Measurements from ENCODE around the gene CDK15. TPM values are rescaled to one million over a fixed set of nuclear protein-coding genes. Genes with fewer than 3 reads are reported as not detected.

The CDK15 gene
- total and polyA plus RNA-seq, 2 experiments from 2014 or later: not detected

DNA sequence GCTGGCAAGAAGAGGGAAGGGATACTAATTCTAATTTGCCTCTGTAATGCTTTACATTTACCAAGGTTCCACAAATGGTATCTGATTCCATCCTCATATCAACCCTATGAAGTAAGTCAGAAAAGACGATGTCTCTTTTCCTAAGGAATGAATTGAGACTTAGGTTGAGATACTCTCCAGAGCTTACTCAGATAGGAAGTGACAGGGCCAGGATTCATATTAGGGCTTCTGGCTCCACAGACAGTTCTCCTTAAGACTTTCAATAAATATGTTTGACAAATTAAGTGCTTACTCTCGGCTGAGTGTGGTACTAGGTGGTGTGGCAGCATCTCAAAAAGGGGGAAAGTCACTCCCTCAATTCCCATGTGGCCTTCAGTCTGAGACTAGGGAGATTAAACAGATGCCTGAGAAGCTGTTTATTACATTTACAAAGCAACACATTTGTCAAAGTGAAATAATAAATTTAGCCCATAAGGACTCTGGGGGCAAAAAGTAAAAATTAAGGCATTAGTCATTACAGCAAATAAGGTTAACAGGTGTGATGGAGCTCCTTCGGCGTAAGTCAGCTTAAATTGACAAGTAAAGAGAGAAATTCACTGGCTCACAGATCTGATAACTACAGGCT, 14.2 kb downstream of the CDK15 start:
- Histone ChIP-seq H3K9me3 (ENCODE audit: low read depth) (no peaks in the 10 kb centered on the region), H3K27ac (no peak overlapping the region), H3K4me3 (no peak overlapping the region), H3K27me3 (no peaks in the 10 kb centered on the region), H3K4me1 (ENCODE audit: low read depth) (no peaks in the 10 kb centered on the region), H3K36me3 (no peaks in the 10 kb centered on the region)
- TF ChIP-seq, protein P1, sequence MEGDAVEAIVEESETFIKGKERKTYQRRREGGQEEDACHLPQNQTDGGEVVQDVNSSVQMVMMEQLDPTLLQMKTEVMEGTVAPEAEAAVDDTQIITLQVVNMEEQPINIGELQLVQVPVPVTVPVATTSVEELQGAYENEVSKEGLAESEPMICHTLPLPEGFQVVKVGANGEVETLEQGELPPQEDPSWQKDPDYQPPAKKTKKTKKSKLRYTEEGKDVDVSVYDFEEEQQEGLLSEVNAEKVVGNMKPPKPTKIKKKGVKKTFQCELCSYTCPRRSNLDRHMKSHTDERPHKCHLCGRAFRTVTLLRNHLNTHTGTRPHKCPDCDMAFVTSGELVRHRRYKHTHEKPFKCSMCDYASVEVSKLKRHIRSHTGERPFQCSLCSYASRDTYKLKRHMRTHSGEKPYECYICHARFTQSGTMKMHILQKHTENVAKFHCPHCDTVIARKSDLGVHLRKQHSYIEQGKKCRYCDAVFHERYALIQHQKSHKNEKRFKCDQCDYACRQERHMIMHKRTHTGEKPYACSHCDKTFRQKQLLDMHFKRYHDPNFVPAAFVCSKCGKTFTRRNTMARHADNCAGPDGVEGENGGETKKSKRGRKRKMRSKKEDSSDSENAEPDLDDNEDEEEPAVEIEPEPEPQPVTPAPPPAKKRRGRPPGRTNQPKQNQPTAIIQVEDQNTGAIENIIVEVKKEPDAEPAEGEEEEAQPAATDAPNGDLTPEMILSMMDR (IDR thresholded peaks at IDR 0.05; ENCODE audit: low read depth, low read length): no peak
- no peak for DNase-seq (ENCODE audit: low read depth in 1 of 2, low spot score in 1 of 2)

DNA sequence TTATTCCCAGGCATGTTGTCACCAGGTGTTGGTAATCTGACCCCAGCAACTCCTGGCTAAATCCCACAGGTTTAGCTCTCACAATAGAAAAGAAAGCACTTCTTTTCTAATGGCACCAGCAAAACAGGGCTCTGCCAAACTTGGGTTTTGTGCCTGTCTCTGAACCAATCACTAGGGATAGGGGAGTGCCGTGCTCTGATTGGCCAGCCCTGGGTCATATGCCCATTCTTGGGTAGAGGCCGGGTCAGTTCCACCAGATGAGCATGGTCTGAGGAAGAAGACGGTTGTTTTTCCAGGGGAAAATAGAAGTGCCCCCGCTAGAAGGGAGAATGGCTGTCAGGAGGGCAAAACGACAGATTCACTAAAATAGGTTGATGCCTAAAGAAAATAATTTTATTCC, 14.7 kb downstream of the CDK15 start:
- no peak for DNase-seq (ENCODE audit: low read depth in 1 of 2, low spot score in 1 of 2)
- no peak overlapping the region for H3K27ac ChIP-seq
- H3K9me3 ChIP-seq (ENCODE audit: low read depth): no peaks in the 10 kb centered on the region
- H3K27me3 ChIP-seq: no peaks in the 10 kb centered on the region
- H3K4me1 ChIP-seq (ENCODE audit: low read depth): no peaks in the 10 kb centered on the region
- TF ChIP-seq, protein P1 (IDR thresholded peaks at IDR 0.05; ENCODE audit: low read depth, low read length): no peak
- no peak overlapping the region for H3K4me3 ChIP-seq
- no peaks in the 10 kb centered on the region for H3K36me3 ChIP-seq

DNA sequence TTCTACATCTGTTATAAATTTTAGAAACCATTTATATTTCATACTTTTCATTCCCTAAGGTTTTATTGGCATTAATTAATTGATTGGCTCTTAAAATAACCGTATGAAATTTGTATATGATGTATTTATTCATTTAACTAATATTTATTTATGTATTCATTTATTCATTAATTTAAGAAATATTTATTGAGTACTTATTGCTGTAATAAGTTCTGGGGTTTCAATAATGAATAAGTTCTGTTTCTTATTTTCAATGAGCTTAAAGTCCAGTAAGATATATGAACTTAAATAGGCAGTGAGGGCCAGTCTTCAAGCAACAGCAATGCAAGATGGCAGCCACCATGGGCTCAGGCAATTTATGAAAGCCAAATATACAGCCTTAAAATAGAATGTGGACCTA, 17.9 kb downstream of the CDK15 start:
- Histone ChIP-seq H3K4me1 (ENCODE audit: low read depth) (no peaks in the 10 kb centered on the region), H3K27me3 (no peaks in the 10 kb centered on the region), H3K9me3 (ENCODE audit: low read depth) (no peaks in the 10 kb centered on the region), H3K4me3 (no peak overlapping the region), H3K27ac (no peak overlapping the region), H3K36me3 (no peaks in the 10 kb centered on the region)
- TF ChIP-seq, protein P1 (IDR thresholded peaks at IDR 0.05; ENCODE audit: low read depth, low read length): no peak
- DNase-seq (ENCODE audit: low read depth in 1 of 2, low spot score in 1 of 2): no peak

DNA sequence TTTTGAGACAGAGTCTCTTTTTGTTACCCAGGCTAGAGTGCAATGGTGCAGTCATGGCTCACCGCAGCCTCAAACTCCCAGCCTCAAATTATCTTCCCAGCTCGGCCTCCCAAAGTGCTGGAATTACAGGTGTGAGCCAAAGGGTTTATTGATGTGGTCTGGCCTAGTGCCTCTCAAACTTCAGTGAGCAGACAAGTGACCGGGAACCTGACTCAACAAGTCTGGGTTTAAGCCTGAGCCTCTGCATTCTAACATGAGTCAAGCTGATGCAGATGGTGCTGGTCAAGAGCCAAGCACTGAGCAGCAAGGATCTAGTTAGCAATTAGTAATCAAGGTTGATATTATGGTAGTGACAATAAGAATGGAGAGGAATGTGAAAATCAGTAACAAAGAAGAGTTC, 21.3 kb downstream of the CDK15 start:
- Histone ChIP-seq H3K4me3 (no peak overlapping the region), H3K36me3 (no peaks in the 10 kb centered on the region), H3K9me3 (ENCODE audit: low read depth) (no peaks in the 10 kb centered on the region), H3K4me1 (ENCODE audit: low read depth) (no peaks in the 10 kb centered on the region), H3K27ac (no peak overlapping the region), H3K27me3 (no peaks in the 10 kb centered on the region)
- DNase-seq (ENCODE audit: low read depth in 1 of 2, low spot score in 1 of 2): no peak
- TF ChIP-seq, protein P1 (IDR thresholded peaks at IDR 0.05; ENCODE audit: low read depth, low read length): no peak

DNA sequence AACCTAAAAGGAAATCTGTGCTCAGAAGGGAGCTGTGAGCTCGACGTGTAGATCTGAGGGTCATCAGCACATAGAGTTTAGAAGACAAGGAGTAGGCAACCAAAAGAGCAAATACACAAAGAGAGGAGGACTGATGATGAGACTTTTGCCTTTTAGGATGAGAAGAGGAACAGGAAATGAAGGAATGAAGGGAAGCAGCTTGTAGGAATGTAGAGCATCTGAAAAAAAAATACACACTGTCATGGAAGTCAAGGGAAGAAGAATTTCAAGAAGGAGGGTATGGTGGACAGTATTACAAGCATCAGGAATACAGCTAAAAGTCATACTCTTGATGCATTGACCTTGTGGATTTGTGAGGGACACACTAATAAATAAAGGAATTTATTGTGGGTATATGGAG, 21.9 kb downstream of the CDK15 start:
- Histone ChIP-seq H3K4me3 (no peak overlapping the region), H3K9me3 (ENCODE audit: low read depth) (no peaks in the 10 kb centered on the region), H3K36me3 (no peaks in the 10 kb centered on the region), H3K27ac (no peak overlapping the region), H3K4me1 (ENCODE audit: low read depth) (no peaks in the 10 kb centered on the region), H3K27me3 (no peaks in the 10 kb centered on the region)
- DNase-seq (ENCODE audit: low read depth in 1 of 2, low spot score in 1 of 2): no peak
- TF ChIP-seq, protein P1 (IDR thresholded peaks at IDR 0.05; ENCODE audit: low read depth, low read length): no peak
